CD8-positive, alpha-beta memory T cell (primary cell): ENCODE data around the gene GPT2. TPM values are rescaled to one million over a fixed set of nuclear protein-coding genes. Genes with fewer than 3 reads are reported as not detected.
A peak's percentile ranks its signal among the peaks of the same experiment; 100 is the strongest.

ENCODE experiments used
- CTCF ChIA-PET: fragments of 350-600 bp; sonication (Branson Sonifier 250); formaldehyde crosslinking; loops from one replicate; lab custom pipeline; 2021; ENCODE audit warnings: antibody characterized with exemption; lab: Charles Lee
- POLR2A ChIA-PET: fragments of 350-600 bp; sonication (Branson Sonifier 250); formaldehyde crosslinking; loops from one replicate; lab custom pipeline; 2021; ENCODE audit warnings: antibody characterized with exemption; lab: Charles Lee
- DNase-seq, 5 donors: peaks; one replicate each; pipeline versions ENCODE4 v3.0.0 to v3.0.0-alpha.2; 2020 to 2022; ENCODE audit warnings: mixed read lengths in 1 of 5
- H3K27ac ChIP-seq: one replicate; pipeline ENCODE4 v1.7.0; 2013; ENCODE audit warnings: low read depth, mild to moderate bottlenecking, low read length, moderate library complexity
- H3K27me3 ChIP-seq: 2 replicates; pipeline ENCODE4 v1.7.0; 2013; ENCODE audit warnings: low read length, mild to moderate bottlenecking; ENCODE audit not compliant: insufficient read depth, poor library complexity, severe bottlenecking
- H3K36me3 ChIP-seq: 2 replicates; pipeline ENCODE4 v1.7.0; 2013; ENCODE audit warnings: mild to moderate bottlenecking, low read length, moderate library complexity; ENCODE audit not compliant: insufficient read depth
- H3K4me1 ChIP-seq: 2 replicates; pipeline ENCODE4 v1.7.0; 2013; ENCODE audit warnings: mild to moderate bottlenecking, low read length, moderate library complexity; ENCODE audit not compliant: insufficient read depth
- H3K4me3 ChIP-seq: 2 replicates; pipeline ENCODE4 v1.7.0; 2013; ENCODE audit warnings: mild to moderate bottlenecking, low read length
- H3K9me3 ChIP-seq: 2 replicates; pipeline ENCODE4 v1.7.0; 2013; ENCODE audit warnings: mild to moderate bottlenecking, low read length
- H3K27ac Mint-ChIP-seq, 8 donors: one replicate each; pipeline ENCODE4 v1.8.0; 2020 to 2021; ENCODE audit warnings: mixed read lengths in 8 of 8, mild to moderate bottlenecking in 6 of 8, inconsistent platforms in 3 of 8, moderate library complexity in 3 of 8
- H3K27me3 Mint-ChIP-seq, 2 donors: one replicate each; pipeline ENCODE4 v1.8.0; 2020 to 2021; ENCODE audit warnings: mixed read lengths in 2 of 2, mild to moderate bottlenecking in 1 of 2, moderate library complexity in 1 of 2
- H3K36me3 Mint-ChIP-seq, 3 donors: one replicate each; pipeline ENCODE4 v1.8.0; 2020 to 2021; ENCODE audit warnings: mixed read lengths in 3 of 3, inconsistent platforms in 1 of 3, mild to moderate bottlenecking in 1 of 3
- H3K4me1 Mint-ChIP-seq, 3 donors: one replicate each; pipeline ENCODE4 v1.8.0; 2020 to 2021; ENCODE audit warnings: mixed read lengths in 3 of 3, inconsistent platforms in 1 of 3, mild to moderate bottlenecking in 1 of 3
- H3K4me3 Mint-ChIP-seq, 7 donors: one replicate each; pipeline ENCODE4 v1.8.0; 2020 to 2021; ENCODE audit warnings: mixed read lengths in 7 of 7, mild to moderate bottlenecking in 6 of 7, moderate library complexity in 4 of 7, inconsistent platforms in 2 of 7
- H3K9me3 Mint-ChIP-seq, 5 donors: one replicate each; pipeline ENCODE4 v1.8.0; 2020 to 2022; ENCODE audit warnings: mixed read lengths in 5 of 5, mild to moderate bottlenecking in 3 of 5, moderate library complexity in 2 of 5, inconsistent platforms in 1 of 5
- polyA plus RNA-seq: library from polyadenylated mRNA; unstranded; fragments of 300-500 nt; fragmentation: Illumina TruSeq; gene quantifications from one replicate; pipeline ENCODE4 v1.2.3, GENCODE V29; 2021
- total RNA-seq, 2 experiments: library from RNA; stranded (reverse); gene quantifications; one replicate each; pipeline ENCODE4 v1.2.3, GENCODE V29; 2021

The GPT2 gene
- total and polyA plus RNA-seq, 3 experiments from 2014 or later = 0.79 to 16.5 (median 12.5) TPM

GRCh38 chr16:46924402-46924801 is 40.2 kb downstream of the GPT2 start:
- Histone ChIP-seq H3K9me3 (no peaks in the 10 kb centered on the region), H3K27me3 (no peaks in the 10 kb centered on the region), H3K4me1 (no peaks in the 10 kb centered on the region), H3K4me3 (no peak overlapping the region), H3K27ac (no peak overlapping the region), H3K36me3 (no peaks in the 10 kb centered on the region)
- POLR2A ChIA-PET = no interaction called here
- Mint-ChIP-seq H3K36me3 (no peaks in the 10 kb centered on the region), H3K4me1 (no peaks in the 10 kb centered on the region), H3K27me3 (peaks cover 1 to 4% of the 10 kb centered on the region in 2 donors), H3K27ac (peak overlapping the region in 1 of 8 donors; percentile 38), H3K4me3 (no peak overlapping the region), H3K9me3 (no peaks in the 10 kb centered on the region)
- CTCF ChIA-PET = no interaction called here
- no peak for DNase-seq

DNA sequence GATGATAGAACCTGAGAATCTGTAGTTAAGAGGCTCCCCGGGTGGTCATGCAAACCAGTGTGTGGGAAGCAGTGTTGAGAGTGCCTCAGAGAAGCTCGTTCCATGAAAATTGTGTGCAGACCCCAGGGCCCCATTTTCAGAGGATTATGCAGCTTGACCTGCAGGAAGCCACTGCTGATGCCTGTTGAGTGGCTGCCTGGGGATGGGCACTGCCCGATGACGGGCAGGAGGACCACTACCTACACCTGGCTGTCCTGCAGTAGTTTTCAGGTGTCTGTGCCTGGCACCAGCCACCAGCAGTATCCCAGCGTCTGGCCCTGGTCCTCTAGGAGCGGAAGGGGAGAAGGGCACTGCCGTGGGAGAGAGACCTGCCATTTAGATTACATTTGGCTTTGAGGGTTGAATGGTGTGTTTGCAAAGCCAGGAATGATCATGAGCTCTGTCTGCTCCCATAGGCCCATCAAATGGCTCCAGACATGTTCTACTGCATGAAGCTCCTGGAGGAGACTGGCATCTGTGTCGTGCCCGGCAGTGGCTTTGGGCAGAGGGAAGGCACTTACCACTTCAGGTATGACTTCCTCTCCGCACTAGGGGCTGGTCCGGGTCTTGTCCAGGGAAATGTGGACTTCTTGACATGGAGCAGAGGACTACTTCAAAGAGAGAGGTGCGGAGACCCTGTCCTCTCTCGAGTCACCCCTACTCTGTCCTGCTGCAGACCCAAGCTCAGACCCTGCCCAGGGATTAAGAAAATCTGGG is 42.5 kb downstream of the GPT2 start:
- no peak overlapping the region for H3K27ac Mint-ChIP-seq
- H3K27me3 Mint-ChIP-seq = peaks cover 0 to 8% of the 10 kb centered on the region in 2 donors
- POLR2A ChIA-PET = no interaction called here
- H3K36me3 ChIP-seq = no peaks in the 10 kb centered on the region
- no peak for DNase-seq
- H3K9me3 Mint-ChIP-seq = no peaks in the 10 kb centered on the region
- no peak overlapping the region for H3K27ac ChIP-seq
- no peaks in the 10 kb centered on the region for H3K36me3 Mint-ChIP-seq
- H3K4me1 Mint-ChIP-seq = peaks cover 0 to 5% (median 0%) of the 10 kb centered on the region in 3 donors
- no peak overlapping the region for H3K4me3 Mint-ChIP-seq
- H3K9me3 ChIP-seq = no peaks in the 10 kb centered on the region
- no peaks in the 10 kb centered on the region for H3K27me3 ChIP-seq
- CTCF ChIA-PET = interaction anchor here (1.2 kb wide), 1 partner anchor 10 kb away, joined by 3 read pairs; no protein-coding TSS in a partner anchor
- no peaks in the 10 kb centered on the region for H3K4me1 ChIP-seq
- no peak overlapping the region for H3K4me3 ChIP-seq

DNA sequence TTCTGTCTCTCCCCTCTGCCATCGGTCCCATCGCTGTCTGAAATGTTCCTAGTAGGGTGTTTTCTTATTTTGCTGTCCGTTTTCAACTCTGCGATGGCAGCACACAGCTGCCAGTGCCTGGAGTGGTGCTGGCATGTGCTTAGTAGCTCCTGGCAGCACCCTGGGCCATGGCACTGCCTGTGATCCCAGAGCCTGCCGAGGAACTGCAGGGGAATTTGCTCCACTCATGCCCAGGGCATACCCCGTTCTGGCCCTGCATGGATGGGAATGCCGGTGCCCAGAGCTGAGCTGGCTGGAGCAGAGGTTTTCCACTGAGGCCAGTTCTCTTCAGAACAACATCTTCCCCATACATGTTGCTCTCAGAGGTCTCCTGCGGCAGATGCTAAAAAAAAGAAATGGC is 43.1 kb downstream of the GPT2 start:
- H3K27ac ChIP-seq = no peak overlapping the region
- ChIA-PET CTCF (no interaction called here), POLR2A (no interaction called here)
- no peak overlapping the region for H3K4me3 ChIP-seq
- peaks cover 0 to 8% of the 10 kb centered on the region in 2 donors for H3K27me3 Mint-ChIP-seq
- H3K9me3 Mint-ChIP-seq = no peaks in the 10 kb centered on the region
- no peaks in the 10 kb centered on the region for H3K36me3 Mint-ChIP-seq
- no peaks in the 10 kb centered on the region for H3K9me3 ChIP-seq
- H3K36me3 ChIP-seq = no peaks in the 10 kb centered on the region
- H3K4me1 ChIP-seq = no peaks in the 10 kb centered on the region
- H3K27me3 ChIP-seq = no peaks in the 10 kb centered on the region
- no peak for DNase-seq
- peaks cover 0 to 5% (median 0%) of the 10 kb centered on the region in 3 donors for H3K4me1 Mint-ChIP-seq
- no peak overlapping the region for H3K27ac Mint-ChIP-seq
- H3K4me3 Mint-ChIP-seq = no peak overlapping the region

DNA sequence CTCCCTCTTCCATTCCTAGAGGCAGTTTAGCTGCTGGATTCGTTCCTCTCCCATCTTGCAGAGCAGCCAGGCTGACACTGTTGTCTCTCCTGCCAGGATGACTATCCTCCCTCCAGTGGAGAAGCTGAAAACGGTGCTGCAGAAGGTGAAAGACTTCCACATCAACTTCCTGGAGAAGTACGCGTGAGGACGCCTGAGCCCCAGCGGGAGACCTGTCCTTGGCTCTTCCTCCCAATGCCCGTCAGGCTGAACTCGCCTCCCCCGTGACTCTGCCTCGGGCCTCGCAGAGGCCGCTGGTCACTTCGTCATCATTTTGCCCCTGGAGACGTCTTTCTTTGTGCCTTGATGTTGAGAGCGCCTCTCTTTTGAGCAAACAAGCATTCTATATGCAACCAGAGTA is 44.6 kb downstream of the GPT2 start:
- Mint-ChIP-seq H3K9me3 (no peaks in the 10 kb centered on the region), H3K27ac (peak overlapping the region in 1 of 8 donors; percentile 68), H3K27me3 (peaks cover 0 to 8% of the 10 kb centered on the region in 2 donors), H3K4me1 (peaks cover 0 to 5% (median 0%) of the 10 kb centered on the region in 3 donors), H3K4me3 (no peak overlapping the region), H3K36me3 (no peaks in the 10 kb centered on the region)
- H3K4me3 ChIP-seq = no peak overlapping the region
- POLR2A ChIA-PET = no interaction called here
- no peaks in the 10 kb centered on the region for H3K36me3 ChIP-seq
- no peaks in the 10 kb centered on the region for H3K27me3 ChIP-seq
- H3K4me1 ChIP-seq = no peaks in the 10 kb centered on the region
- no peak for DNase-seq
- no peaks in the 10 kb centered on the region for H3K9me3 ChIP-seq
- no peak overlapping the region for H3K27ac ChIP-seq
- CTCF ChIA-PET = interaction anchor here (1.1 kb wide), 1 partner anchor 75 kb away, joined by 3 read pairs; no protein-coding TSS in a partner anchor

- H3K36me3 ChIP-seq = no peaks in the 10 kb centered on the region
- ChIA-PET CTCF (interaction anchor here (1.0 to 2.8 kb wide), 6 partner anchors 9 to 256 kb away, joined by 3 to 6 read pairs (median 3); no protein-coding TSS in a partner anchor), POLR2A (no interaction called here)
- H3K9me3 ChIP-seq = no peaks in the 10 kb centered on the region
- Mint-ChIP-seq H3K9me3 (no peaks in the 10 kb centered on the region), H3K36me3 (no peaks in the 10 kb centered on the region), H3K27ac (no peak overlapping the region), H3K4me3 (no peak overlapping the region), H3K27me3 (peaks cover 0 to 8% of the 10 kb centered on the region in 2 donors), H3K4me1 (peaks cover 0 to 5% (median 0%) of the 10 kb centered on the region in 3 donors)
- no peak overlapping the region for H3K4me3 ChIP-seq
- no peak overlapping the region for H3K27ac ChIP-seq
- no peaks in the 10 kb centered on the region for H3K27me3 ChIP-seq
- H3K4me1 ChIP-seq = no peaks in the 10 kb centered on the region
- peak; percentile 31 to 68 (median 42) for DNase-seq
Measured at GRCh38 chr16:46929378-46930332, 45.5 kb downstream of the GPT2 start.

- POLR2A ChIA-PET = no interaction called here
- no peak overlapping the region for H3K27ac ChIP-seq
- no peak overlapping the region for H3K4me3 Mint-ChIP-seq
Measured at GRCh38 chr16:46930861-46931260, 46.7 kb downstream of the GPT2 start.

GRCh38 chr16:46932802-46933201 is 48.6 kb downstream of the GPT2 start:
- no peaks in the 10 kb centered on the region for H3K4me1 ChIP-seq
- H3K27ac ChIP-seq = no peak overlapping the region
- no peaks in the 10 kb centered on the region for H3K36me3 ChIP-seq
- Mint-ChIP-seq H3K27ac (no peak overlapping the region), H3K36me3 (no peaks in the 10 kb centered on the region), H3K4me3 (no peak overlapping the region), H3K4me1 (peaks cover 0 to 5% (median 0%) of the 10 kb centered on the region in 3 donors), H3K9me3 (no peaks in the 10 kb centered on the region), H3K27me3 (peaks cover 0 to 8% of the 10 kb centered on the region in 2 donors)
- no peak for DNase-seq
- ChIA-PET CTCF (interaction anchor here (2.8 kb wide), 1 partner anchor 22 kb away, joined by 5 read pairs; no protein-coding TSS in a partner anchor), POLR2A (no interaction called here)
- no peaks in the 10 kb centered on the region for H3K27me3 ChIP-seq
- no peaks in the 10 kb centered on the region for H3K9me3 ChIP-seq
- H3K4me3 ChIP-seq = no peak overlapping the region

More at GRCh38 chr16:46930861-46931260, 46.7 kb downstream of the GPT2 start:
- CTCF ChIA-PET = interaction anchor here (1.1 to 2.8 kb wide), 4 partner anchors 11 to 257 kb away, joined by 3 to 6 read pairs (median 4); no protein-coding TSS in a partner anchor
- H3K27ac Mint-ChIP-seq = no peak overlapping the region
- H3K4me3 ChIP-seq = no peak overlapping the region
- no peaks in the 10 kb centered on the region for H3K9me3 Mint-ChIP-seq
- DNase-seq = no peak
- no peaks in the 10 kb centered on the region for H3K4me1 ChIP-seq
- no peaks in the 10 kb centered on the region for H3K27me3 ChIP-seq
- H3K9me3 ChIP-seq = no peaks in the 10 kb centered on the region
- H3K27me3 Mint-ChIP-seq = peaks cover 0 to 8% of the 10 kb centered on the region in 2 donors
- peaks cover 0 to 5% (median 0%) of the 10 kb centered on the region in 3 donors for H3K4me1 Mint-ChIP-seq
- H3K36me3 ChIP-seq = no peaks in the 10 kb centered on the region
- H3K36me3 Mint-ChIP-seq = no peaks in the 10 kb centered on the region
